DMS79 (cell line): ENCODE measurements around the gene SLC35A3.
"Not testable (repeated sequence)": the region's sequence is repeated elsewhere in the genome, so short reads cannot be mapped to it uniquely, and the experiment has no call there.

Experiments
- DNase-seq: peaks from one replicate; lab custom pipeline; 2025; lab: John Stamatoyannopoulos, UW

The SLC35A3 gene

GRCh38 chr1:100035214-100035613, 65.4 kb downstream of the SLC35A3 start:
- no peak for DNase-seq

DNA sequence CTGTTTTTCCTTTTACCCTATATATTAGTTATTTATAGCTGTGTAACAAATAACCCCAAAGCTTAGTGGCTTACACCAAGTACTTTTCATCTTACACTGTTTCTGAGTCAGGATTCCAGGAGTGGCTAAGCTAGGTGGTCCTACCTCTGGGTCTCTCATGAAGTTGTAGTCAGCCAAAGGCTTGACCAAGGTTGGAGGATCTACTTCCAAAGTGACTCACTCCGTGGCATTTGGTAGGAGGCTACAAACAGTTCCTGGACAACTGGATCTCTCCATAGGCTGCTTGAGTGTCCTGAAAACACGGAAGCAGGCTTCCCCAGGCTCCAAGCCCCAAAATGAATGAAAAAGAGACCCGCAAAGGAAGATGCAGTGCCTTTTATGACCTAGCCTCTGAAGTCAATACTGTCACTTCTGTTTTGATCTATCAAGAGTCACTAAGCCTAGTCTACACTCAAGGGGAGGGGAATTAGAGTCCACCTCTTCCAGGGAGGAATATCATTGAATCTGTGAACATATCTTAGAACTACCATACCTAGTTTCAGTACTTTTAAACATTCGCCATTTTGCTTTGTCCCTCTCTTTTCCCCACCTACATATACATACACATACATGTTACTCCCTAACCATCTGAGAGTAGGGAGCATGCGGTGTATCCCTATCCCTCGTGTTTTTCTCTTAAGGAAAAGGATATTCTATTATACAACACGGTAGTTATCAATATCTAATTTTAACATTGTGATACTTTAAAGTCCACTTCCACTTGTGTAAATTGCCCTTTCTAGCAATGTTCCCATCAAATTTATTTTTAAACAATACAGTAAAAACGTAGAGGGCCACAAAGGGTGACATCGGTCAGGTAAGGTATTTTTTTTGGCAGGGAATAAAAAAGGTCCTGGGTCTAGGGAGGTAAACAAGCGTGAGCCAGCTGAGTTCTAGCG, 67.2 kb downstream of the SLC35A3 start:
- no peak for DNase-seq

DNA sequence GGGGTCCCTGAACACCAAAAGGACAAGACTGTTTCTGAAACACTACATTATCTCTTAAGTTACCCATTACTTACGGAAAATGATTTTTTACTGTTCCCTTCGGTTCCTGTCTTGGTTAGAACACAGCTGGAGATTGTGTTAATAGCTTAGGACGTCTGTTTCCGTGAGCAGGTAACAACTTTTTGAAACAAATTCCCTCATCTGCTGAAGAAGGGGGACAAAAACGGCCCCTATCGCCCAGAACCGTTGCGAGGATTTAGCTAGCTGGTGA, 67.8 kb downstream of the SLC35A3 start:
- DNase-seq: no peak

DNA sequence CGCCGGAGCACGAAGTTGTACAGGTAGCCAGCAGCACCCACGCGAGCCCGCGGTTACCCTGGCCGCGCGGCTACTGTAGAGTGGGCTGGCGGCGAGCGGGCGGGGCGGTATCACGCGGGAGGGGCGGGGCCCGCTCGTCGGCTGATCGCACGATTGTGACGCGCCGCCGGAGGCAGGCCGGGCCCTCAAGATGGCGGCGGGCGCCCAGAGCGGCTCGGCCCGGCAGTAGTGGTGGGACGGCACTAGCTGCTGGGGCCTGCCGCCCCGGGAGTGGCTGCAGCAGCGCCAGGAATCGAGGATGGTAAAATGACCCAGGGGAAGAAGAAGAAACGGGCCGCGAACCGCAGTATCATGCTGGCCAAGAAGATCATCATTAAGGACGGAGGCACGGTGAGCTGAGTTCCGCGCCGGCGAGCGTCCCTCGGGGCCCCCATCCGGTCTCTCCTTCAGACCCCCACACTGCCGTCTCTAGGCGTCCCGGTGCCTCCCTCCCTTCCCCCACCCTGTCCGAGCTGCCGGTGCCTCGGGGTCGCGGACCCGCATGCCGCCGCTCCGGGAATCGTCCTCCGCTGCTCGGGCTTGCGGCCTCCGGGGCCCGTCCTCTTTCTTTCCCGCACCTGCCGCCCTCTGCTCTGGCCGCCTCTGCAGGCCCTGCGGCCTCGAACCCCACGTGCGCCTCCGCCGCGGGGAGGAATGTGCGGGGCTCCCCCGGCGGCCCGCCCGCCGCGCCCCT, 68.3 kb downstream of the SLC35A3 start:
- DNase-seq: peak; percentile 60

DNA sequence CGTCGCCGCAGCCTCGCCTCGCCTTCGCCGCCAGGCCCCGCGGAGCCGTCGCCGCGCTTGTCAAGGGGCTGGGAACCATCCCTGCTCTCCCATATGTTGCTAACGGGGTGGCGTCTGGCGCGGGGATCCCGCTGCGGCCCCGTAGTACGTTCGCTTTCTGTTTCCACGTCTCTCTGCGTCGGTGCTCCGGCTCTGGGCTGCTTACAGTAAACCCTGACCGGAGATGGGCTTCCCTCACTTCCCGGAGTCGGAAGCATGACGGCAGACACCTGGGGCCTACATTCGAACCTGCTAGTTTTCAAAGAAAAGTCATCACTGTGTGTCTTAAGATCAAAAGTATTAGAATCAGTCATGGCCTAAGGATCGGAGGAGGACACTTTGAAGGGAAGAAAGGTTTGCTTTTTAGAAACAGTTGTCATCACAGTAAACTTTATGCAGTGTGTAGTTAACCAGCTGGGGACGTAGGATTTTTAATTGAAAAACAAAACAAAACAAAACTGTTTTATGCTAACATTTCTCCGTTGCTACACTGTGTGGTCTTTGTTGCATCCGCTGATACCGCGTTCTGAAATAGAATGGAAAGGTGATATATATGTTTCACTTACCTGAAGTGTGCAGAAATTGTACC, 69.0 kb downstream of the SLC35A3 start:
- DNase-seq: peak; percentile 36

DNA sequence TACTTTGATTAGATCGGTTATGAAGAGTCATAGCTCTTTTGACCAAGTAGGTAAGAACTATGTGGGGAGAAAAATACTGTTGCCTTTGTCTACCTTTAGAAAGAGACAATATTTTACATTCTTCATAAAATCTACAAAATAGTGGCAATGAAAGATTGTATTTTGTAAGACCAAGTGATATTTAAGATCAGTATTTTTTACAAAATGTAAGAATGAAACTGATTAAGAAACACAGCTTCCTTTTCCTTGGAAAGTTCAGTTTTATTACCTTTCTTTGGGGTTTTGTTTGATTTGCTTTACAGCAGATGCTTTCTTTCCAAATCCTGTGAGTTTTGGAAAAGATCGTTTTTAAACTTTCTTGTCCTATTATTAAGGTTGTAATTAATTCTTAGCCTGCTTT, 69.8 kb downstream of the SLC35A3 start:
- no peak for DNase-seq

- no peak for DNase-seq
These were observed 75.4 kb downstream of the SLC35A3 start for GRCh38 chr1:100045206-100045605.

DNA sequence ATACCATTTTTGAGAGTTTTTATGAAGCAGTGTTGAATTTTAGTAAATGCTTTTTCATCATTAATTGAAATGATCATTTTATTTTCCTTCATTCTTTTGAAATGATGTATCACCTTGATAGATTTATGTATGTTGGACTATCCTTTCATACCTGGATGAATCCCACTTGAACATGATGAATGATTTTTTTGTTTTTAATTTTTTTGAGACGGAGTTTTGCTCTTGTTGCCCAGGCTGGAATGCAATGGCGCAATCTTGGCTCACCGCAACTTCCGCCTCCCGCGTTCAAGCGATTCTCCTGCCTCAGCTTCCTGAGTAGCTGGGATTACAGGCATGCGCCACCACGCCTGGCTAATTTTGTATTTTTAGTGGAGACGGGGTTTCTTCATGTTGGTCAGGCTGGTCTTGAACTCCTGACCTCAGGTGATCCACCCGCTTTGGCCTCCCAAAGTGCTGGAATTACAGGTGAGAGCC, 77.5 kb downstream of the SLC35A3 start:
- DNase-seq: not testable (repeated sequence)

DNA sequence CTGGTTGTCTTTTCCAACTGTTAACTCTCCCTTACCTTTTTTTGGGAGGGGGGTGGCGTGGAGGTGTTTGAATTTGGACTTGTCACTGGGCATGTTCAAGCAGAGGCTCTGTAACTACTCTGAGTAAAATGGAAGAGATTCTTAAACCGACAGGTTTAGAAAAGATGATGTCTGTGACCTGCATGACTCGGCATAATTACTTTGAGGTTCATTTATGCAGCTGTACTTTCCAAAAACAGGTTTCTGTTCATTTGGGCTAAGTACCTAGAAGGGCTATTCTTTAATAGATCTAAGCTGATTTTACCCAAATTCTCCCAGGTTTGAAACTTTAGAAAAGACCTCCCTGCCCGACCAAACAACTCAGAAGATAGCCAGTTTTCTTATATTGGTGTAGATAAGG, 80.3 kb downstream of the SLC35A3 start:
- DNase-seq: no peak

GRCh38 chr1:100051401-100051800, 81.6 kb downstream of the SLC35A3 start:
- no peak for DNase-seq

- no peak for DNase-seq
These were observed 82.1 kb downstream of the SLC35A3 start for GRCh38 chr1:100051893-100052292.

GRCh38 chr1:100053119-100053518, 83.3 kb downstream of the SLC35A3 start:
- no peak for DNase-seq

GRCh38 chr1:100053727-100054126, 83.9 kb downstream of the SLC35A3 start:
- DNase-seq: no peak

DNA sequence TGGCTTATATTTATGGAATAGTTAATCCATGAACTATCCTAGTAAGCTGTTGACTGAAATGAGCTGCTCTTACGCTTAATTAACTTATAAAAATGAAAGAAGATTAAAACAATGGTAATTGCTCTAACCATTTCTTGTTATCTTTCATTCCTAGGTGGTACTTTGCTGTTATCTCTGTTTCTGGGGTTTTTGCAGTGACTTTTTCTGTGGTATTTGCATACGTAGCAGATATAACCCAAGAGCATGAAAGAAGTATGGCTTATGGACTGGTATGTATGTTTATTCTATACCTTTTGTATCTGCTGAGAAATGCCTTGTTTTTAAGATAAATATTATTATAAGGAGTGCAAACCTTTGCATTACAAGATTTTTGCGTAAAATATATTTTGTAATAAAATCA, 91.9 kb downstream of the SLC35A3 start:
- DNase-seq: no peak

GRCh38 chr1:100065183-100065968, 95.6 kb downstream of the SLC35A3 start:
- DNase-seq: no peak

GRCh38 chr1:100065969-100066227, 96.1 kb downstream of the SLC35A3 start:
- no peak for DNase-seq

DNA sequence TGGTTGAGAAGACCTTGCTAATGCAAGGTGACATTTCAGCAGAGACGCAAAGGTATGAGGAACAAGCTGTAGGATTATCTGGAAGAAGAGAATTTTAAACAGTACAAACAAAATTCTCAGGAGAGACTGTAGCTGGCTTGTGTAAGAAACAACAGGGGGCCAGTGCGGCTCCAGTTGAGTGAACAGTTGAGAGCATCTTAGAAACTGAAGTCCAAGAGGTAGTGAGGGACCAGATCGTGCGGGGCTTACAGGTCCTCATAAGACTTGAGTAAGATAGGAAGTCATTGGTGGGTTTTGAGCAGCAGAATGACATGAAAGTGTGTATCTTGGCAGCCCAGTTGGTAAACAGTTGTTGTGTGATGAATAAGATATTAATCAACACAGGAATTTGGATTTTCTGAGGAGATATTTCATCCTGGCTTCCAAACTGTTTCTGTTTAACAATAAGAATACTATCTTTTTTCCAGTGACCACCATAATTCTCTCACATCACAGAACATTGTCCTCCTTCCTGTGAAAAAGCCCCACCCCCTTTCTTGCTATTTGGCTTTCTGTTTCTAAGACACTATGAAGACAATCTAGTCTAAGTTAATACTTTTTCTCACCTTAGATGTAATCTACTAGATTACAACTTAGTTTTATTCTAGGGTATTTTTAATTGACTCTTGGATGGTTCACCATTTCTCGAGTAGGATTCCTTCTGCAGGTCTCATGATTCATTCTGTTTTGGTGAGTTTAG, 100.6 kb downstream of the SLC35A3 start:
- DNase-seq: peak; percentile 14

DNA sequence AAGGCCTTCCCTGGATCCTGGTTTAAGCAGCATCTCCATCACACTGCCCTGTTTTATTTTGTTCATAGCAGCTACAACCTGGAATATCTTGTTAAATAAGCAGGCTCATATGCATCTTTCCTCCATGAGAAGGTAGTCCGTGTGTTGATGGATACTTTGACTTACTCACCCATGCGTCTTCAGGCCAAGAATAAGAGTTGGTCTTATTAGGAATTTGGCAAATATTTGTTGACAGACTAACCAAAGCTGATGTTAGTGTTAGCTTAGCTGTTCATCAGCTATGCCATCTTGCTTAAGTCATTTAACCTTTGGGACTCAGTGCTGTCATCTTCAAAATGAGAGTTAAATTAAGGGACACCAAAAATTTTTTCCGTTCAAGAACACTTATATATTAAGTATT, 103.7 kb downstream of the SLC35A3 start:
- no peak for DNase-seq

- DNase-seq: no peak
These were observed 105.0 kb downstream of the SLC35A3 start for GRCh38 chr1:100074604-100075395.

GRCh38 chr1:100075773-100076172, 106.0 kb downstream of the SLC35A3 start:
- no peak for DNase-seq

DNA sequence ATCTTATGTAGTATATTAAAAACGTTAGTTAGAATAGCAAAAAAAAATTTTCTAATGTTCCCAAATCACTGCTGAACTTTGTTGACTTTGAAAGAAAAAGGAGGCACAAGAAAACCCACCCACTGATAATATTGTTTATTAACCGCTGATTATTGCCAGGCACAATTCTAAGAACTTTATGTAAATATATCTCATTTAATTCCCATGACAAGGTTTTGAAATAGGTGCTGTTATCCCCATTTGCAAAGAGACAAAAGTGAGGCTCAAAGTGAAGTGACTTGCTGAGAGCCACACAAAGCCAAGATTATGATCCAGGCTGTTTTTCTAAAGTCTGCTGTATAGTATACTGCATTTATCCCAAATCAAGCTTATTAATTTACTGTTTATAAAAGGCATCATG, 106.5 kb downstream of the SLC35A3 start:
- DNase-seq: no peak
